Astrocyte (in vitro differentiated cells and primary cell): Measurements from ENCODE around the gene CSNK1G2. TPM values are rescaled to one million over a fixed set of nuclear protein-coding genes. Genes with fewer than 3 reads are reported as not detected.

Experiments used
- DNase-seq: peaks from one replicate; pipeline ENCODE4 v3.0.0-alpha.2; 2010; ENCODE audit warnings: low read depth
- FAIRE-seq: peaks from 2 replicates; lab custom pipeline; 2011; peaks lifted over from hg19 to GRCh38; lab: Jason Lieb, UNC
- H2AFZ ChIP-seq: 2 replicates; pipeline ENCODE4 v1.6.0; 2012; ENCODE audit warnings: low read depth, low read length, inconsistent platforms
- H3K27ac ChIP-seq: 2 replicates; pipeline ENCODE4 v1.5.1; 2011; ENCODE audit warnings: low read depth, low read length, inconsistent platforms
- H3K27me3 ChIP-seq: 2 replicates; pipeline ENCODE4 v1.6.0; 2011; ENCODE audit warnings: low read length, inconsistent platforms; ENCODE audit not compliant: insufficient read depth
- H3K36me3 ChIP-seq: 2 replicates; pipeline ENCODE4 v1.5.1; 2011; ENCODE audit warnings: low read length, inconsistent platforms; ENCODE audit not compliant: insufficient read depth
- H3K4me1 ChIP-seq: 2 replicates; pipeline ENCODE4 v1.5.1; 2011; ENCODE audit warnings: low read length, inconsistent platforms; ENCODE audit not compliant: insufficient read depth
- H3K4me2 ChIP-seq: 2 replicates; pipeline ENCODE4 v1.6.0; 2012; ENCODE audit warnings: low read length, inconsistent platforms
- H3K4me3 ChIP-seq: 2 replicates; pipeline ENCODE4 v1.5.1; 2011; ENCODE audit warnings: low read depth, mild to moderate bottlenecking, low read length, inconsistent platforms; ENCODE audit not compliant: insufficient read depth
- H3K79me2 ChIP-seq: 2 replicates; pipeline ENCODE4 v1.6.0; 2012; ENCODE audit warnings: mild to moderate bottlenecking, low read length, inconsistent platforms; ENCODE audit not compliant: insufficient read depth
- H3K9ac ChIP-seq: 2 replicates; pipeline ENCODE4 v1.6.0; 2012; ENCODE audit warnings: mild to moderate bottlenecking, low read length, inconsistent platforms
- H3K9me3 ChIP-seq: 2 replicates; pipeline ENCODE4 v1.5.1; 2012; ENCODE audit warnings: low read depth, mild to moderate bottlenecking, low read length, inconsistent platforms; ENCODE audit not compliant: insufficient read depth
- H4K20me1 ChIP-seq: 2 replicates; pipeline ENCODE4 v1.6.0; 2012; ENCODE audit warnings: low read length, inconsistent platforms; ENCODE audit not compliant: insufficient read depth
- H3K27ac Mint-ChIP-seq: one replicate; pipeline ENCODE4 v1.8.0; 2021; ENCODE audit warnings: mild to moderate bottlenecking, mixed read lengths; ENCODE audit not compliant: unreplicated experiment
- H3K27me3 Mint-ChIP-seq: one replicate; pipeline ENCODE4 v1.8.0; 2021; ENCODE audit warnings: low read depth, mixed read lengths; ENCODE audit not compliant: unreplicated experiment
- H3K36me3 Mint-ChIP-seq: one replicate; pipeline ENCODE4 v1.8.0; 2021; ENCODE audit warnings: low read depth, mixed read lengths; ENCODE audit not compliant: unreplicated experiment
- H3K4me1 Mint-ChIP-seq: one replicate; pipeline ENCODE4 v1.8.0; 2021; ENCODE audit warnings: low read depth, mixed read lengths; ENCODE audit not compliant: unreplicated experiment
- H3K4me3 Mint-ChIP-seq: one replicate; pipeline ENCODE4 v1.8.0; 2021; ENCODE audit warnings: mild to moderate bottlenecking, moderate library complexity, mixed read lengths; ENCODE audit not compliant: unreplicated experiment
- H3K9me3 Mint-ChIP-seq: one replicate; pipeline ENCODE4 v1.8.0; 2021; ENCODE audit warnings: mild to moderate bottlenecking, mixed read lengths; ENCODE audit not compliant: unreplicated experiment
- EZH2 ChIP-seq: IDR thresholded peaks from 2 replicates; pipeline ENCODE4 v1.6.1; 2012; ENCODE audit warnings: mild to moderate bottlenecking, low read length, inconsistent platforms; ENCODE audit not compliant: insufficient read depth
- total RNA-seq: library from RNA; stranded (reverse); gene quantifications from 2 replicates; pipeline ENCODE4 v1.2.1, GENCODE V29; 2021
- TF ChIP-seq, protein P1 (sequence below): IDR thresholded peaks from 2 replicates; pipeline ENCODE4 v1.5.1; 2011; ENCODE audit warnings: low read depth, mild to moderate bottlenecking, inconsistent platforms, low read length, moderate library complexity; ENCODE audit not compliant: insufficient read depth

Gene CSNK1G2
- total RNA-seq, 1 donor from 2014 or later: 64.1 TPM

GRCh38 chr19:1929021-1929742 is 11.8 kb upstream of the CSNK1G2 start:
- FAIRE-seq (no peak), DNase-seq (peak; percentile 22)
- H3K9ac ChIP-seq: peak overlapping the region; percentile 54

DNA sequence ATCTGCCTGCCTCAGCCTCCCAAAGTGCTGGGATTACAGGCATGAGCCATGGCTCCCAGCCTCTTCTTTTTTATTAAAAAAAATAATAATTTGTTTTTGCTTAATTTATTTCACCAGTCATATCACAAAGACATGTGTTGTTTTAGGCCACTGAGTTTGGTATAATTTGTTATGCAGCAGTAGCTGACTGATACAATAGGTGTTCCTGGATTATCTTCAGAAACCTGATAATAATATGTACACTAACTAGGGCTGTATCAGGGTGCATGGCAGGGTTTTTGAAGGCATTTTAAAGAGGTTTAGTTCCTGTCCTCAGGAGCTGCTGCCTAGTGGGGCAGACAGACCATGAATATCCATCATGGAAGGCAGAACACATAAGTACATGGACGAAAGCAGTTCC is 9.5 kb upstream of the CSNK1G2 start:
- no peaks in the 10 kb centered on the region for H3K79me2 ChIP-seq
- H3K4me1 ChIP-seq: no peaks in the 10 kb centered on the region
- Mint-ChIP-seq H3K9me3 (peaks cover 7% of the 10 kb centered on the region), H3K27ac (no peak overlapping the region), H3K4me3 (no peak overlapping the region), H3K36me3 (peaks cover 8% of the 10 kb centered on the region), H3K27me3 (peaks cover 5% of the 10 kb centered on the region), H3K4me1 (peaks cover 2% of the 10 kb centered on the region)
- peaks cover 9% of the 10 kb centered on the region for H3K9me3 ChIP-seq
- H3K9ac ChIP-seq: no peak overlapping the region
- FAIRE-seq (no peak), DNase-seq (no peak)
- H3K27me3 ChIP-seq: no peaks in the 10 kb centered on the region
- H4K20me1 ChIP-seq: no peaks in the 10 kb centered on the region
- no peak overlapping the region for H3K4me3 ChIP-seq
- no peaks in the 10 kb centered on the region for H3K36me3 ChIP-seq
- no peak overlapping the region for H2AFZ ChIP-seq
- TF ChIP-seq, protein P1, sequence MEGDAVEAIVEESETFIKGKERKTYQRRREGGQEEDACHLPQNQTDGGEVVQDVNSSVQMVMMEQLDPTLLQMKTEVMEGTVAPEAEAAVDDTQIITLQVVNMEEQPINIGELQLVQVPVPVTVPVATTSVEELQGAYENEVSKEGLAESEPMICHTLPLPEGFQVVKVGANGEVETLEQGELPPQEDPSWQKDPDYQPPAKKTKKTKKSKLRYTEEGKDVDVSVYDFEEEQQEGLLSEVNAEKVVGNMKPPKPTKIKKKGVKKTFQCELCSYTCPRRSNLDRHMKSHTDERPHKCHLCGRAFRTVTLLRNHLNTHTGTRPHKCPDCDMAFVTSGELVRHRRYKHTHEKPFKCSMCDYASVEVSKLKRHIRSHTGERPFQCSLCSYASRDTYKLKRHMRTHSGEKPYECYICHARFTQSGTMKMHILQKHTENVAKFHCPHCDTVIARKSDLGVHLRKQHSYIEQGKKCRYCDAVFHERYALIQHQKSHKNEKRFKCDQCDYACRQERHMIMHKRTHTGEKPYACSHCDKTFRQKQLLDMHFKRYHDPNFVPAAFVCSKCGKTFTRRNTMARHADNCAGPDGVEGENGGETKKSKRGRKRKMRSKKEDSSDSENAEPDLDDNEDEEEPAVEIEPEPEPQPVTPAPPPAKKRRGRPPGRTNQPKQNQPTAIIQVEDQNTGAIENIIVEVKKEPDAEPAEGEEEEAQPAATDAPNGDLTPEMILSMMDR: no peak
- no peak for TF ChIP-seq EZH2
- H3K27ac ChIP-seq: no peak overlapping the region
- no peak overlapping the region for H3K4me2 ChIP-seq

More at GRCh38 chr19:1929021-1929742, 11.8 kb upstream of the CSNK1G2 start:
- TF ChIP-seq EZH2: no peak
- TF ChIP-seq, protein P1: peak; percentile 69
- Histone ChIP-seq H4K20me1 (no peaks in the 10 kb centered on the region), H3K27me3 (no peaks in the 10 kb centered on the region), H3K9me3 (peaks cover 3% of the 10 kb centered on the region), H3K27ac (no peak overlapping the region), H2AFZ (peak overlapping the region; percentile 69), H3K79me2 (no peaks in the 10 kb centered on the region), H3K4me1 (no peaks in the 10 kb centered on the region), H3K4me2 (peak overlapping the region; percentile 85), H3K36me3 (no peaks in the 10 kb centered on the region), H3K4me3 (peak overlapping the region; percentile 44)
- peaks cover 5% of the 10 kb centered on the region for H3K27me3 Mint-ChIP-seq
- H3K27ac Mint-ChIP-seq: no peak overlapping the region
- H3K9me3 Mint-ChIP-seq: peaks cover 2% of the 10 kb centered on the region
- H3K4me1 Mint-ChIP-seq: no peaks in the 10 kb centered on the region
- H3K4me3 Mint-ChIP-seq: peak overlapping the region; percentile 76
- H3K36me3 Mint-ChIP-seq: peaks cover 4% of the 10 kb centered on the region

DNA sequence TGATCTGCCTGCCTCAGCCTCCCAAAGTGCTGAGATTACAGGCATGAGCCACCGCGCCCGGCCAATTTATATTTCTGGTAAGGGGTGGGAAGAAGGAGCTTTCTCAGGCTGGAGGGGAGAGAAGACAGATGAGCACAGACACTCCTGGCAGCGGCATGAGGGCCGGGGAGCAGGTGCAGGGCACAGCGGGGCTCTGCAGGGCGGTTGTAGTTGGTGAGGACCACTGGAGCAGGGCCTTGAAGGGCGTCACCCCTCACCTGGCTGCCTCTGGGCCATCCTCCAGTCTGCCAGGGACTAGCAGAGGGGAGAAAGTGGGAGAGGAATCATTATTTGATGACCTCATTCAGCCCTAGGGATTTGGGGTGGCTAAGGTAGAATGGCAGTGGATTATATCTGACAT is 8.6 kb upstream of the CSNK1G2 start:
- H3K9me3 ChIP-seq: peaks cover 9% of the 10 kb centered on the region
- no peaks in the 10 kb centered on the region for H3K27me3 ChIP-seq
- no peaks in the 10 kb centered on the region for H3K36me3 ChIP-seq
- no peak overlapping the region for H3K27ac Mint-ChIP-seq
- peaks cover 2% of the 10 kb centered on the region for H3K4me1 Mint-ChIP-seq
- no peak overlapping the region for H2AFZ ChIP-seq
- H3K79me2 ChIP-seq: no peaks in the 10 kb centered on the region
- peaks cover 5% of the 10 kb centered on the region for H3K27me3 Mint-ChIP-seq
- H3K36me3 Mint-ChIP-seq: peaks cover 6% of the 10 kb centered on the region
- no peak overlapping the region for H3K27ac ChIP-seq
- no peaks in the 10 kb centered on the region for H4K20me1 ChIP-seq
- no peaks in the 10 kb centered on the region for H3K4me1 ChIP-seq
- TF ChIP-seq EZH2: no peak
- TF ChIP-seq, protein P1: no peak
- no peak for DNase-seq
- FAIRE-seq: no peak
- no peak overlapping the region for H3K9ac ChIP-seq
- no peak overlapping the region for H3K4me2 ChIP-seq
- no peak overlapping the region for H3K4me3 Mint-ChIP-seq
- no peak overlapping the region for H3K4me3 ChIP-seq
- peaks cover 7% of the 10 kb centered on the region for H3K9me3 Mint-ChIP-seq
